ENCODE measurements around the gene BACH2.
"Not testable (repeated sequence)": the region's sequence is repeated elsewhere in the genome, so short reads cannot be mapped to it uniquely, and the experiment has no call there.

Gene BACH2

DNA sequence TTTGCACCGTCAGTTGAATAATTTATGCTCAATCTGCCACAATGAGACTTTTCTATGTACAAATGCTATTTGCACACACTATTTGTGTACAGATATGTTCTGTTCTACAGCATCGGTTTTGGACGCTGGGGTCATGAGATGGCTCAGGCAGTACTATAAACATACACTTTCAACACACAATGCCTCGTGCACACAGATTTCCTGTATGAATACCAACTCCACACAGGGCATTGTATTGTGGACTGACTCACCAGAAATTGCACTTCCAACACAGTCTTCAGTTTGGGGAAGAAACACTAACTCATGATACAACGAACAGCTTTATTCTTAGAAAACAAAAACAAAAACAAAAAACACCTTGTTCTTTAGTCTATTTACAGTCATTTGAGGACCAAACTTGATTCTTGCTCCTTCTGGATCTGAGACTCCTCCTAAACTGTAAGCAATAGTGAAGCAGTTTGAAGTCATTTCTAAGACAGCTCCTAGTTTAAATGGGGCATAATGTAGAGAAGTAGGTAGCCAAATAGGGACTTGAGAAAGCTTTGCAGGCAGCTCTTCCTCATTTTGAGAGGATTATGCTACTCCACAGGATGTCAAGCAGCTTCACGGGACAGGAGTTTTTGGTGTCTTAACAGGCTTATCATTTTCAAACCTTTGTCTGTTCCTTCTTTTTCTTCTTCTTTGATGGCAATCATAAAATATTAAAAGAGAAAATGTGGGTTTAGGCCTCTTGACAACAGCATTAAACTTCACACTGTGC, 368.7 kb downstream of the BACH2 start:
- no peak for DNase-seq

DNA sequence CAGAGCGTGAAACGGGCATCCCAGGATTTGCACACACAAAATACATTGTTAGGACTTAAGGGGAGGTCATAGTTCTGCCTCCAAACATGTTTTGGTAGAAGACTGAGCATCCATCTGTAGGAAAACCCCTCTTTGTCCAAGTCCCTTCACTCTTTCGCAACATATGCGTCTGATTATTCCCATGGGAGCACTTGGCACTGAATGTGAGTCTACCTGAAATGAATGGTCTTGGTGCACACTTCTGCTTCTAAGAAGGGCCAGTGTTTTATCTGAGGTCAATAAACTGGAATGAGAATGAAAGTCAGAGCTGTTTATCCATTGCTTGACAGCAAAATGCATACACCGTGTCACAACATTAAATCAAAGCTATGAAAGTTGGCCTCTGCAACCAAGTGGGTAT, 369.4 kb downstream of the BACH2 start:
- no peak for DNase-seq

DNA sequence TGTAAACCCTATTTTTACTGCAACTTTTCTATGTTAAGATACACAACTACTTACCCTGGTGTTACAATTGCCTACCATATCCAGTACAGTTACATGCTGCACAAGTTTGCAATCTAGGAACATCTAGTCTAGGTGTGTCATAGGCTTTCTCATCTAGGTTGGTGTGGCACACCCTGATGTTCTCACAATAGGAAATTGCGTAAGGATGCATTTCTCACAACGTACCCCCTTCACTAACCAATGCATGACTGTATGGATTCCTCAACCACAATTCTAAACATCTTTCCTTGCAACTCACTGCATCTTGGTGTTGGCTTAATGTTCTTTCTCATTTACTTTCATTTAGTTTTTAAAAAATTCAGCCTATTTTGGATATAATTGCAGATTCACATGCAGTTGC, 370.8 kb downstream of the BACH2 start:
- no peak for DNase-seq

DNA sequence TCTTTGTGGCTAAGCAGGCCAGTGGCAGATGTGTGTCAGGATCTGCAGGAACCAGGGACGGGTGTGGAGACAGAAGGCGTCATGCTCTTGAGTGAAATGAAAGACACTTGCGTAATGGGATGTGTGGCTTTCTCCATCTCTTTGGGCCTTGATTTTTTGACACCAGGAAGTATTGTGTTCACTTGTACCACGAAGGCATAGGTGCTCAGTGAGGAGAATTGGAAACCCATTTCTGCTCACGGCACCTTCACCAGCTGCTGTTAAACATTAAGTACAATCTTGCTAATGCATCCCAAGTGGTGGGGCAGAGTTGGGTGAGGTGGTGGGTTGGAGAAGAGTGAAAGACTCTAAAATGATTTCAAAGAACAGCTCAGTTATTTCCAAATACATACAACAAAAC, 372.4 kb downstream of the BACH2 start:
- DNase-seq, result no peak

DNA sequence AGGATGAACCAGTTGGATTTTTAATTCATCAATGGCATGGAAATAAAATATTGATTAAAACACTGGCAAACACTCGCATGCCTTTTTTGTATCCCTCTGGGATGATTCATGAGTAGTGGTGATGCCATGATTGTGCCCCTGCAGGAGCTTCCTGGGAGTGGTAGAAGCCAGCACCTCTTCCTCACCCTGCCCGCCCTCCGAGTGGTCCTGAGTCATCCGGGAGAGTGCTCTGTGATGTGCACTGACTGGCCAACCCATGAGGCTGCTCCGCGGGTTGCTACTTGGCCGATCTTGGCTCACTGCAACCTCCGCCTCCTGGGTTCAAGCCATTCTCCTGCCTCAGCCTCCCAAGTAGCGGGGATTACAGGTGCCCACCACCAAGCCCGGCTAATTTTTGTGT, 375.0 kb downstream of the BACH2 start:
- DNase-seq, result no peak

DNA sequence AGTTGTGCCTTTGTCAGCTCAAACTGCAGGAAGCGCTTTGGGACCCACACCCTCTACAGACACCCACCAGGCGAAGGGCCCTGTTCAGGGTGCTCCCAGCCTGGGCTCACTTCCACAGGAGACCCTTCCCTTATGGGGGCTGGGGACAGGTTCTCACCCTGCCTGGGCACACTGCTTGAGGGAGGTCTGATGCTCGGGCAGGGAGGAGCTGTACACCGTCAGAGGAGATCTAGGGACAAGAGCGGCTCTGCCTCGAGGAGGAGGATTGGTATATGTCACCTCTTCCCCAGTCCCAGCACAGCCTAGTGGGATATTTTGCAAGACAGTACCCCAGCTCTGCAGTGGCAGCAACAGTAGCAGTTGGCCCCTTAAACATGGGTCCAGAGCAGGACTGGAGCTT, 375.4 kb downstream of the BACH2 start:
- no peak for DNase-seq

DNA sequence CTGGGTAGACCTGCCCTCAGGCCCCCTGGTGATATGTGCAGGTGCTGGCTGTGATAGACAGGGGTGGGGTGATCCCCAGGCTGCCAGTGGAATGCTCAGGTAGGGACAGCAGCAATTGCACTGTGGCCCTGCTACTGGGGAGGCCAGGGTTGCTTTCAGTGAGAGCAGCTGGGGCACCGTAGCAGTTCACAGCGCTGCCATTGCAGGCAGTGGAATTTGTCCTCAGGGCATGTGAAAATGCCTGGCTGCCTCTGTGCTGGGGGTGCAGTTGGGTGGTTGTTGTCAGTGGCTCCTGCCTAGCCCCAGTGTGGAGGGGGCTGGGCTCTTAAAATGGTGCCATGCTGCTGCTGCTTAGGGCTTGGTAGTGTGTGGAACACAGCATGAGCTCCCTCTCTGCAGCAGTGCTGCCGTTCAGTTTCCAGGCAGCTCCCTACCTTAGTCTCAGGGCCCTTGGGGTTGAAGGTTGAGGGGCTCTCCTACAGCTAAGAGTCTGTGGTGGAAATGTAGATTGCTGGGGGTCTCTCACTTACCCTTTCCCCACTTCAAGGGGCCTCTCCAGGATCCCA, 378.8 kb downstream of the BACH2 start:
- DNase-seq, result no peak

DNA sequence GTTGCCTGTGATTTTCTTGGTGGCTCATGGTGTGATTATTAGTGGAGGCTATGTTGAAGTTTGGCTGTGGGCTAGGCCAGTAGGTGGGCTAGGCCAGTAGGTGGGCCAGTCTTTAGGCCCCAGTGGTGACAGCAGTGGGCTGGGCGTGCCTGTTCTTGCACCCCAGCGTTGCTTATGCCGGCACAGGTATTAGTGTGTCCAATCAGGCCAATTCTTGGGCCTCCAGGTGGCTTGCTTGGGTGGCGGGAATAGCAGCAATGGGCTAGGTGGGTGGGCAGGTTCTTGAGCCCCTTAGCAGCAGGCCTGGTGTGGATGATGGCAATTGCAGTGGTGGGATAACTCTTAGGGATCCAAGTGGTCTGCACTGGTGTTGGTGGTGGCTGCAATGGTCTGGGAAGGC, 379.4 kb downstream of the BACH2 start:
- DNase-seq, result no peak

DNA sequence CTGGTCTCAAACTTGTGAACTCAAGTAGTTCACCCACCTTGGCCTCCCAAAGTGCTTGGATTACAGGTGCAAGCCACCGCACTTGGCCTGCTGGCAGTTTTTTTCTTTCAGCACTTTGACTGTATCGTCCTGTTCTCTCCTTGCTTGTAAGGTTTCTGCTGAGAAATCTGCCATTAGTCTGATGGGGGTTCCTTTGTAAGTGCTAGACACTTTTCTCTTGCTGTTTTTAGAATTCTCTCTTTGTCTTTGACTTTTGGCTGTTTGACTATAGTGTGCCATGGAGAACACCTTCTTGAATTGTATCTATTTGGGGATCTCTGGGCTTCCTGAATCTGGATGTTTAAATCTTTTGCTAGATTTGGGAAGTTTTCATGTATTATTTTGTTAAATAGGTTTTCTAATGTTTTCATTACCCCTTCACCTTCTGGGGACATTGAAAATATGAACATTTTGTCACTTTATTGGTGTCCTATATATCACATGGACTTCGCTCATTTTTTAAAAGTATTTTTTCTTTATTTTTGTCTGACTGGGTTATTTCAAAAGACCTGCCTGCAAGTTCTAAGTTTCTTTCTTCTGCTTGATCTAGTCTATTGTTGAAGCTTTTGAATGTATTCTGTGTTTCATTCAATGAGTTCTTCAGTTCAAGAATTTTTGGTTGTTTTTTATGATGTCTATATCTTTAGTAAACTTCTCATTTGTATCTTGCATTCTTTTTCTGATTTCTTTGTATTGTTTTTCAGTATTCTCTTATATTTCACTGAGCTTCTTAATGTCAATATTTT, 380.3 kb downstream of the BACH2 start:
- no peak for DNase-seq

DNA sequence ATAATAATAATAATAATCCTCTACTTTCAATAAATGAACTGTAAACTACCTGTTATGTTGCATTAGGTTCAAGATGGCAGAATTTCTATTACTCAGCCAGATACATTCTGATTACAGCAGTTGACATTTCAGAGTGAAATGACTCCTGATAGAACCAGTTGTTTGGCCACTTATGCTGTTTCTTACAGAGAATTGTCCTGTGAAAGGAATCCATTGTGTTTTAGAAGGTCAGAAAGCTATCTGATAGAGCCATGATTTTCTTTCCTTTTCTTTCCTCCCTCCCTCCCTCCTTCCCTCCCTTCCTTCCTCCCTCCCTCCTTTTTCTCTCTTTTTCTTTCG, 385.8 kb downstream of the BACH2 start:
- DNase-seq, result no peak

DNA sequence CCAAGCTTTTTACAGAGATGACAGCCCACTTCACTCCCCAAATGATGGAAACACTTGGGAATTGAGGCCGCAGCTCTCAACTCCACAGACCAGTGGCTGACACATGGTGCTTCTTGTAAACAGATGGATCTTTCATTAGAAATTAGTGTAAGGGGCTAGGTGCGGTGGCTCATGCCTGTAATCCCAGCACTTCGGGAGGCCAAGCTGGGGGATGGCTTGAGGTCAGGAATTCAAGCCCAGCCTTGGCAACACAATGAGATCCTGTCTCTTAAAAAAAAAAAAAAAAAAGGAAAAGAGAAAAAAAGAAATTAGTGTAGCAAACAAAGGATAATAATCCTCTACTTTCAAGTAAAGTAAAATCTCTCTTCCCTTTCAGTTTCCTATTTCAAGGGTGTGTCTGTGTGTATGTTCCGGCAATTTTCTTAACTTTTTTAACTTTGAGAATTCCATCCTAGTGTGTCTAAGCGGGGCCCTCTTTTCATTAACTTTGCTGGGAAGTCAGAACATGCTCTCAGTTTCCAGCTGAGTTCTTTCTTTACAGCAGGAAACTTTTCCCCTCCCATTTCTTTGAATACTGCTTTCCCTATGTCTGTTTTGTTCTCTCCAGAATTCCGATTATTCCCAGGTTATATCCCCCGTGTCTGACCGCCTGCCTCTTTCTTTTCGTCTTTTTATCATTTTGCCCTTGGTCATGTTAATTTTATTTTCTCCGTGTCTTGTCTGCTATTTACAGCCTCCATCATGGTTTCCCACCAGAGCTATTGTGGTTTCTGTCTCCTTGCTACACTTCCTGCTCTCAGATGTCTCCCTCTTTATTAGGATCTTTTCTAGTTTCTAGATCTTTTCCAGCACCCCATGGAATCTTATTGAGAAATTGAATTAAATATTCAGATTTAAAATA, 386.4 kb downstream of the BACH2 start:
- not testable (repeated sequence) for DNase-seq

DNA sequence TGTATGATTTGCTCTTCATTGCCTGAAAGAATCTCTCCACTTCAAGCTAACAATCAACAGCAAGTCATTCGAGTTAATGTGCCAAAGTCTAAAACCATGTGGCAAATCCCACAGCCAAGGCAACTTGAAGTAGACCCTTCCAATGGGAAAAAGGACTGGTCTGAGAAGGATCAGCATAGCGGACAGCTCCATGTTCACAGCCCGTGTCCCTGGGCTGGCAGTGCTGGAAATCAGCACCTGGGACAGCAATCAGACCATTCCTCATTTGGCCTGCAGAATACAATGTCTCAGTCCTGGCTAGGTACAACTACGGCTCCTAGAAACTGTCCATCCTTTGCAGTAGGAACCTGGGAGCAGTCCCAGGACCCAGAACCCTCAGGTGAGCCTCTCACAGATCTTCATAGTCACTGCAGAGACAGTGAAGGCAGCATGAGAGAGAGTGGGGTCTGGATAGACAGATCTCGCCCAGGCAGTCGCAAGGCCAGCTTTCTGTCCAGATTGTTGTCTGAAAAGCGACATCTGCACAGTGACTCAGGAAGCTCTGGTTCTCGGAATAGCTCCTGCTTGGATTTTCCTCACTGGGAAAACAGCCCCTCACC, 401.3 kb downstream of the BACH2 start:
- no peak for DNase-seq

DNA sequence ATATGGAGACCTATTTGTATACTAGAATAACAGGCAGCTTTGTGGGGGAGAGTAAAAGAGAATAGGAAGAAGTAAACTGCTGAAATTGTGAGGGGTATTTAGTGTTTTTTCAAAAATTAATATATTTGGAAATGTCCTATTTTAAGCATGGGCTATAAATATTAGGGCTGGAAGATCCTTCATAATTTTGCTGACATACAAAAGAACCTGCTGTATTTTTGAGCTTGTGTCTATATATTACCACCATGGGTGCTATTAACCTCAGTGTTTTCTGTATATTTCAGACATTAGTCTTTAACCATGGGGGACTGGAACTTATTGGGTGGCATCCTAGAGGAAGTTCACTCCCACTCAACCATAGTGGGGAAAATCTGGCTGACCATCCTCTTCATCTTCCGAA, 402.5 kb downstream of the BACH2 start, which contains the start of gene GJA10:
TSS of gene GJA10 (plus strand) at position 301 of the 400 bp plus-strand sequence. CDS start at position 301, 0 bp downstream.
- DNase-seq, result no peak

DNA sequence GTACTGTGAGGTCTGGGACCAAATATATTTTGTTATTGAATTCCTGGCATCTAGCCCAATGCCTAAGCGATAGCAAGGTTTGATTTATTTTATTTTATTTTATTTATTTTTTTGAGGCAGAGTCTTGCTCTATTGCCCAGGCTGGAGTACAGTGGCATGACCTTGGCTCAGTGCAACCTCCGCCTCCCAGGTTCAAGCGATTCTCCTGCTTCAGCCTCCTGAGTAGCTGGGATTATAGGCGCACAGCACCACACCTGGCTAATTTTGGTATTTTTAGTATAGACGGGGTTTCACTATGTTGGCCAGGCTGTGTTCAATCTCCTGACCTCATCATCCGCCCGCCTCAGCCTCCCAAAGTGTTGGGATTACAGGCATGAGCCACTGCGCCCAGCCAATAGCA, 404.1 kb downstream of the BACH2 start:
- not testable (repeated sequence) for DNase-seq

DNA sequence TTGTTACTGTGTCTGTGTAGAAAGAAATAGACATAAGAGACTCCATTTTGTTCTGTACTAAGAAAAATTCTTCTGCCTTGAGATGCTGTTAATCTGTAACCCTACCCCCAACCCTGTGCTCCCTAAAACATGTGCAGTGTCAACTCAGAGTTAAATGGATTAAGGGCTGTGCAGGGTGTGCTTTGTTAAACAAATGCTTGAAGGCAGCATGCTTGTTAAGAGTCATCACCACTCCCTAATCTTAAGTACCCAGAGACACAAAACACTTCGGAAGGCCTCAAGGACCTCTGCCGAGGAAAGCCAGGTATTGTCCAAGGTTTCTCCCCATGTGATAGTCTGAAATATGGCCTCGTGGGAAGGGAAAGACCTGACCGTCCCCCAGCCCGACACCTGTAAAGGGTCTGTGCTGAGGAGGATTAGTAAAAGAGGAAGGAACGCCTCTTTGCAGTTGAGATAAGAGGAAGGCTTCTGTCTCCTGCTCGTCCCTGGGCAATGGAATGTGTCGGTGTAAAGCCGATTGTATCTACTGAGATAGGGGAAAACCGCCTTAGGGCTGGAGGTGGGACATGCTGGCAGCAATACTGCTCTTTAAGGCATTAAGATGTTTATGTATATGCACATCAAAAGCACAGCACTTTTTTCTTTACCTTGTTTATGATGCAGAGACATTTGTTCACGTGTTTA, 405.7 kb downstream of the BACH2 start:
- not testable (repeated sequence) for DNase-seq

DNA sequence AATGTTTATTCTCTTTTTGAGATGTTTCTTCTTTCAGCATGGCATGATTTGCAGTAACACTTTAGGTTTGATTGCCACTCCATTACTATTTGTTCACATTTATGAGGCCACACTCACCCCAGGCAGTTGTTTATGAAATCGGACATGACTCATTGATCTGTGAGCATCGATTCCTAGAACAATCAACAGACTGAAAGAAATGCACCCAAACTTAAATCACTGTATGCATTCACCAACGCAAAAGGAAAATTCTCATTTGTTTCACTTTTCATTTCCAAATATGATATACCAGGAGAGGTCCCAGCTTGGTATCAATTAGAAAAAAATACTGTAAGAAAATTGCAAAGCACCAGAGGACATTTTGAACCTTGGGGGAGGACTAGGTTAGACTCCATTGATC, 407.8 kb downstream of the BACH2 start:
- no peak for DNase-seq

DNA sequence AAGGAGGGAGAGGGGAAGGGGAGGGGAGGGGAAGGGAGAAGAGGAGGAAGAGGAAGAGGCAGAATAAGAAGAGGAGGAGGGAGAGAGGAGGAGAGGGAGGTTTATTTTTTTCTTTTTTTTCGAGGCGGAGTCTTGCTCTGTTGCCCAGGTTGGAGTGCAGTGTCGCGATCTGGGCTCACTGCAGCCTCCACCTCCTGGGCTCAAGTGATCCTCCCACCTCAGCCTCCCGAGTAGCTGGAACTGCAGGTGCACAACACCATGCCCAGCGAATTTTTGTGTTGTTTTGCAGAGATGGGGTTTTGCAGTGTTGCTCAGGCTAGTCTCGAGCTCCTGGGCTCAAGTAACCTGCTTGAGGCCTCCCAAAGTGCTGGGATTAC, 408.5 kb downstream of the BACH2 start:
- DNase-seq, result no peak

DNA sequence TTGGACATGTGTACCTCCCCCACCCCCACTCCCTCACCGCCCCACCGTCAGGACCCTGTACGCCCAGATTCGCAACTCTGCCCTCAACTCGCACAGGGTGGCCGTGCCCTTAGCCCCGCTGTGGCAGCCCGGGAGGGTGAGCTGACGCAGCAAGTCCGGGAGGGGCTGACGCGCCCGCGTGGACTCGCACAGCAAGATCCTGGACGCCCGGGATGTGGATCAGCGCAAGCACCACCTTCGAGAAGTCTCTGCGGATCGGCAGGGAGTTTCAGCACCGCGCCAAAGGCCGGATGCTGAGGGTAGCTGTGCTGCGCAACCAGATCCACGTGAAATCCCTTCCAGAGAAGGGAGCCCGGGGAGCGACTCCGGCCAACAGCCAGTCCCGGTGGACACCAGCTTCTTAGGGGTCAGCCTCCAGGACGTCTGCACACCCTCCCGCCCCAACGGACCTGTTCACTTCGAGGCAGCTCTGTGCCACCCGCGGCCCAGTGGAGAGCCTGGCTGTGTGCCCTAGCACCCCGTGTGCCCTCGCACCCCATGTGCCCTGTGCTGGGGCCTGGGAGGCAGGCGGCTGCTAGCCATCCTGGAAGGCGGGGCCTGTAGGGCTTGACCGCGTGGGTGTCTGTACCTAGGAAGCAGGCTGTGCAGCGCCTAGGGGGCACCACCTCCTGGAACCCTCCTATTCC, 409.0 kb downstream of the BACH2 start:
- no peak for DNase-seq

DNA sequence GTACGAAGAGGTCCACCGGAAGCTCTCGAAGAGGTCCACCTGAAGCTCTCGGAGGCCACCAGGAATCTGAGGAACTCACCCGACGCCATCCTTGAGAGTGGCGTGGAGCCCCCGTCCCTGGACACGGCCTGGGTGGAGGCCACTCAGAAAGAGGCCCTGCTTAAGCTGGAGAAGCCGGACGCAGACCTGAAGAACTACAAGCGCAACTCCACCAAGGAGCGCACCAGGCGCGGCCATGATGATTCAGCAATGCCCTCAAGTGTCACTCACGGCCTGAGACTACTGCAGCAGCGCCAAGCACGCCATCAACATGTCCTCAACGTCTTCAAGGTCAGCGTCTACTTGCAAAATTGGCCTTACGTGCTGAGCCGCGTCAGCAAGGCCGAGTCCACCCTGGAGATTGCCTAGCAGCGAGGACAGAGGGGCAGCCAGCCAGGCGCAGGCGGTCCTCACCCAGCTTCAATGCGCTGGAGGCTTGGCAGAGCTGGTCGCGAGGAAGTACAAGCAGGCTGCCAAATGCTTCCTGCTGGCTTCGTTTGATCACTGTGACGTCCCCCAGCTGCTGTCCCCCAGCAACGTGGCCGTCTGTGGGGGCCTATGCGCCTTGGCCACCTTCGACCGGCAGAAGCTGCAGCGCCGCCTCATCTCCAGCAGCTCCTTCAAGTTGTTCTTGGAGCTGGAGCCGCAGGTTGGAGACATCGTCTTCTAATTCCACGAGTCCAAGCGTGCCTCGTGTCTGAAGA, 410.1 kb downstream of the BACH2 start:
- no peak for DNase-seq

Measured in activated naive CD4-positive, alpha-beta T cell treated with anti-CD3 and anti-CD28 coated beads, Interleukin-2, amount 50 U/mL, for 16 hours (primary cell).